ENCODE data around the gene PPIP5K1. TPM values are rescaled to one million over a fixed set of nuclear protein-coding genes. Genes with fewer than 3 reads are reported as not detected.
A peak's percentile ranks its signal among the peaks of the same experiment; 100 is the strongest.

The PPIP5K1 gene
- total RNA-seq, 1 experiment from 2014 or later, result 7.8 TPM

- DNase-seq (ENCODE audit: low read depth), result no peak
These were observed 72.4 kb downstream of the PPIP5K1 start, which contains the start of gene MAP1A for GRCh38 chr15:43517354-43518196. Gene MAP1A (plus strand): TSS chr15:43517608. CDS start chr15:43521474, 3,866 bp downstream.

- DNase-seq (ENCODE audit: low read depth), result no peak
These were observed 73.1 kb downstream of the PPIP5K1 start for GRCh38 chr15:43516801-43517353.

- no peak for DNase-seq (ENCODE audit: low read depth)
These were observed 73.8 kb downstream of the PPIP5K1 start for GRCh38 chr15:43516185-43516584.

- no peak for DNase-seq (ENCODE audit: low read depth)
These were observed 74.3 kb downstream of the PPIP5K1 start for GRCh38 chr15:43515741-43516140.

GRCh38 chr15:43514241-43515057 is 75.6 kb downstream of the PPIP5K1 start:
- DNase-seq (ENCODE audit: low read depth), result peak; percentile 8

GRCh38 chr15:43513550-43513949 is 76.5 kb downstream of the PPIP5K1 start:
- no peak for DNase-seq (ENCODE audit: low read depth)

- DNase-seq (ENCODE audit: low read depth), result peak; percentile 55
These were observed 78.8 kb downstream of the PPIP5K1 start for GRCh38 chr15:43511012-43511885.

GRCh38 chr15:43510200-43511011 is 79.6 kb downstream of the PPIP5K1 start:
- peak; percentile 98 for DNase-seq (ENCODE audit: low read depth)

GRCh38 chr15:43509660-43510199 is 80.3 kb downstream of the PPIP5K1 start:
- DNase-seq (ENCODE audit: low read depth), result no peak

- peak; percentile 49 for DNase-seq (ENCODE audit: low read depth)
These were observed 80.9 kb downstream of the PPIP5K1 start for GRCh38 chr15:43508991-43509659.

- no peak for DNase-seq (ENCODE audit: low read depth)
These were observed 81.6 kb downstream of the PPIP5K1 start for GRCh38 chr15:43508421-43508820.

- DNase-seq (ENCODE audit: low read depth), result no peak
These were observed 84.3 kb downstream of the PPIP5K1 start for GRCh38 chr15:43505738-43506137.

- no peak for DNase-seq (ENCODE audit: low read depth)
These were observed 90.4 kb downstream of the PPIP5K1 start for GRCh38 chr15:43499635-43500034.

GRCh38 chr15:43498990-43499389 is 91.0 kb downstream of the PPIP5K1 start:
- no peak for DNase-seq (ENCODE audit: low read depth)

- DNase-seq (ENCODE audit: low read depth), result no peak
These were observed 96.1 kb downstream of the PPIP5K1 start for GRCh38 chr15:43493703-43494472.

GRCh38 chr15:43492673-43493601 is 97.1 kb downstream of the PPIP5K1 start, which contains the start of gene TP53BP1:
Gene TP53BP1 (minus strand): TSS chr15:43493156. CDS start chr15:43493043, 113 bp downstream.
- DNase-seq (ENCODE audit: low read depth), result peak; percentile 95

GRCh38 chr15:43492266-43492665 is 97.7 kb downstream of the PPIP5K1 start:
- no peak for DNase-seq (ENCODE audit: low read depth)

GRCh38 chr15:43489191-43489590 is 100.8 kb downstream of the PPIP5K1 start:
- DNase-seq (ENCODE audit: low read depth), result no peak
